ENCODE results near the gene SEPTIN11. TPM values are rescaled to one million over a fixed set of nuclear protein-coding genes. Genes with fewer than 3 reads are reported as not detected.

The SEPTIN11 gene
- total and polyA plus RNA-seq, 2 of the 4 experiments (the other 2 are of a cell fraction) = 267 to 573 TPM

GRCh38 chr4:76997532-76997931 is 48.0 kb downstream of the SEPTIN11 start:
- peaks cover 45% of the 10 kb centered on the region; the same call in 1 of the 2 replicates for H4K20me1 ChIP-seq (ENCODE audit: insufficient read depth, low read length)
- H3K27me3 ChIP-seq (ENCODE audit: control insufficient read depth, insufficient read depth, low read length) = no peaks in the 10 kb centered on the region
- ChIA-PET CTCF (no interaction called here), POLR2A (ENCODE audit: unreplicated experiment) (no interaction called here)
- dilution Hi-C loops (cut with HindIII; ENCODE audit: low sequenced_read_pairs, unreplicated experiment) = no loop called here
- peaks cover 29% of the 10 kb centered on the region for H3K9me1 ChIP-seq (ENCODE audit: insufficient read depth, low read length)
- H3K14ac ChIP-seq (replicated peaks; ENCODE audit: low read depth, low read length) = no peak overlapping the region
- H3K23ac ChIP-seq (ENCODE audit: low read depth, low read length) = peak overlapping the region; percentile 16; the same call in 1 of the 2 replicates
- peaks cover 16% of the 10 kb centered on the region for H3K4me1 ChIP-seq (ENCODE audit: control insufficient read depth, insufficient read depth, low read length)
- H3K79me1 ChIP-seq (ENCODE audit: low read depth in 1 of 2, low read length in 2 of 2) = peaks cover 36 to 64% of the 10 kb centered on the region in 2 experiments
- no peak overlapping the region for H4K91ac ChIP-seq (ENCODE audit: insufficient read depth, low read depth, low read length)
- H3K4me2 ChIP-seq (ENCODE audit: low read depth, low read length) = no peak overlapping the region
- TF ChIP-seq CEBPB (IDR thresholded peaks at IDR 0.05; ENCODE audit: low read depth, low read length) = no peak
- TF ChIP-seq USF2 (IDR thresholded peaks at IDR 0.05; ENCODE audit: low read depth, low read length) = no peak
- TF ChIP-seq MAFK (IDR thresholded peaks at IDR 0.05; ENCODE audit: low read depth, low read length) = no peak
- no peak for TF ChIP-seq NFE2L2 (IDR thresholded peaks at IDR 0.05; ENCODE audit: low read depth, low read length)
- no peak for TF ChIP-seq RAD21 (IDR thresholded peaks at IDR 0.05; ENCODE audit: low read length)
- TF ChIP-seq RFX5 (IDR thresholded peaks at IDR 0.05; ENCODE audit: low read depth, low read length) = no peak
- no peak for TF ChIP-seq MAZ (IDR thresholded peaks at IDR 0.05; ENCODE audit: borderline replicate concordance, low read depth, low read length)
- no peak for TF ChIP-seq BHLHE40 (IDR thresholded peaks at IDR 0.05; ENCODE audit: low read depth, low read length)
- TF ChIP-seq POLR2A (IDR thresholded peaks at IDR 0.05; ENCODE audit: low read depth, low read length) = no peak
- TF ChIP-seq FOS (IDR thresholded peaks at IDR 0.05; ENCODE audit: low read depth, low read length) = no peak
- TF ChIP-seq SMC3 (IDR thresholded peaks at IDR 0.05; ENCODE audit: low read depth, low read length) = no peak
- TF ChIP-seq MXI1 (IDR thresholded peaks at IDR 0.05; ENCODE audit: borderline replicate concordance, low read depth, low read length) = no peak
- TF ChIP-seq CTCF (conservative IDR thresholded peaks at IDR 0.05; ENCODE audit: low read depth, low read length) = no peak
- TF ChIP-seq CHD1 (IDR thresholded peaks at IDR 0.05; ENCODE audit: low read depth, low read length) = no peak
- TF ChIP-seq RCOR1 (IDR thresholded peaks at IDR 0.05; ENCODE audit: insufficient replicate concordance, low read length) = no peak
- no peak for TF ChIP-seq ELK1 (IDR thresholded peaks at IDR 0.05; ENCODE audit: borderline replicate concordance, low read depth, low read length)
- intact Hi-C loops (cut with micrococcal nuclease) = no loop called here
- H2BK120ac ChIP-seq (ENCODE audit: low read depth, low read length) = no peak overlapping the region
- H2AK5ac ChIP-seq (ENCODE audit: low read depth, low read length) = no peak overlapping the region
- no peaks in the 10 kb centered on the region for H3K9me3 ChIP-seq (ENCODE audit: control insufficient read depth, insufficient read depth, low read length)
- ATAC-seq (ENCODE audit: low read depth) = no peak
- no peak overlapping the region for H2BK15ac ChIP-seq (ENCODE audit: low read depth, low read length)
- WGBS, 2 experiments (ENCODE audit: extremely low coverage in 2 of 2, insufficient read length in 1 of 2) = no CpG with 5 or more reads among the region's 5 CpGs
- H3K4me3 ChIP-seq (ENCODE audit: insufficient read depth, low read depth, low read length) = no peak overlapping the region
- H2BK20ac ChIP-seq (ENCODE audit: low read depth, low read length) = no peak overlapping the region
- no peak overlapping the region for H3K18ac ChIP-seq (ENCODE audit: low read depth, low read length)
- BruUV-seq (replicated peaks) = no TSS peak
- no peak overlapping the region for H4K8ac ChIP-seq (ENCODE audit: low read depth in 2 of 2, low read length in 2 of 2)
- in situ Hi-C loops (cut with MboI; ENCODE audit: low sequenced_read_pairs) = no loop called here
- H3K56ac ChIP-seq (ENCODE audit: extremely low read depth, insufficient read depth, low read length) = no peak overlapping the region
- no peak for DNase-seq
- H2AFZ ChIP-seq (replicated peaks; ENCODE audit: low read length, poor library complexity) = no peak overlapping the region
- H4K5ac ChIP-seq (ENCODE audit: low read depth, low read length) = no peak overlapping the region
- no peak overlapping the region for H3K9ac ChIP-seq (ENCODE audit: low read depth, low read length)
- H2BK5ac ChIP-seq (ENCODE audit: low read depth, low read length, poor library complexity, severe bottlenecking) = no peak overlapping the region
- peaks cover 40% of the 10 kb centered on the region for H3K36me3 ChIP-seq (ENCODE audit: control insufficient read depth, insufficient read depth, low read length)
- H2AK9ac ChIP-seq (replicated peaks; ENCODE audit: low read depth, low read length, poor library complexity) = no peak overlapping the region
- peak overlapping the region; percentile 20; the same call in 1 of the 2 replicates for H3K27ac ChIP-seq (ENCODE audit: insufficient read depth, low read length)
- no peak overlapping the region for H3K4ac ChIP-seq (ENCODE audit: low read depth, low read length)

All from IMR-90 (cell line).